HepG2 (cell line): ENCODE results near the gene AEBP1. TPM values are rescaled to one million over a fixed set of nuclear protein-coding genes. Genes with fewer than 3 reads are reported as not detected.

ENCODE experiments used
- ATAC-seq: fragments of 200-7000 bp; cut with Tn5 transposase; 3 replicates; pipeline ENCODE4 v1.9.1; 2020; ENCODE audit warnings: mild to moderate bottlenecking, moderate library complexity
- BruUV-seq: library from RNA; stranded (reverse); fragments of 400-500 nt; replicated peaks from 2 replicates; lab custom pipeline; 2021; lab: Mats Ljungman, UMichigan
- CTCF ChIA-PET: fragments of 300-600 bp; formaldehyde crosslinking; extraction: SDS; loops from one replicate; lab custom pipeline; 2021; ENCODE audit warnings: low total read pairs, inconsistent platforms, low intra/inter-chr PET ratio; lab: Yijun Ruan, JAX
- POLR2A ChIA-PET: fragments of 350-600 bp; sonication (Branson Sonifier 250); formaldehyde crosslinking; loops from one replicate; lab custom pipeline; 2020; ENCODE audit warnings: antibody characterized with exemption, inconsistent platforms; lab: Yijun Ruan, JAX
- DNase-seq: peaks from one replicate; pipeline ENCODE4 v3.0.0-alpha.2; 2015; ENCODE audit warnings: low spot score
- FAIRE-seq: peaks from 3 replicates; lab custom pipeline; 2011; peaks lifted over from hg19 to GRCh38; lab: Jason Lieb, UNC
- H2AFZ ChIP-seq: one replicate; pipeline ENCODE4 v1.6.1; 2011; ENCODE audit warnings: low read length, inconsistent platforms
- H3K27ac ChIP-seq: fragments of 300-600 bp; 3 replicates; pipeline ENCODE4 v1.8.0; 2011; ENCODE audit warnings: mixed run types, mild to moderate bottlenecking, mixed read lengths, low read length, inconsistent platforms; ENCODE audit not compliant: insufficient read depth; ENCODE audit errors: extremely low read length
- H3K27me3 ChIP-seq, 2 experiments: fragments of 200-600 bp in 1 of 2; 2 replicates in 1 of 2; 3 replicates in 1 of 2; pipeline versions ENCODE4 v1.6.0 to v1.8.0; 2011; ENCODE audit warnings: low read length in 2 of 2, mild to moderate bottlenecking in 2 of 2, moderate library complexity in 2 of 2, inconsistent platforms in 1 of 2; ENCODE audit not compliant: insufficient read depth in 2 of 2, control insufficient read depth in 1 of 2
- H3K36me3 ChIP-seq, 2 experiments: fragments of 200-600 bp in 1 of 2; replicated peaks in 1 of 2; 2 replicates in 1 of 2; 3 replicates in 1 of 2; pipeline versions ENCODE4 v1.5.1 to v1.8.0; 2011; ENCODE audit warnings: low read length in 2 of 2, inconsistent platforms in 1 of 2; ENCODE audit not compliant: insufficient read depth in 2 of 2, control insufficient read depth in 1 of 2
- H3K4me1 ChIP-seq: 2 replicates; pipeline ENCODE4 v1.5.1; 2012; ENCODE audit warnings: low read length, inconsistent platforms; ENCODE audit not compliant: insufficient read depth
- H3K4me2 ChIP-seq: 2 replicates; pipeline ENCODE4 v1.6.0; 2011; ENCODE audit warnings: low read depth, low read length, inconsistent platforms
- H3K4me3 ChIP-seq, 3 experiments: fragments of 200-600 bp in 1 of 3; sonication (generic), shearing (Covaris generic) in 1 of 3; replicated peaks in 1 of 3; 2 replicates each; pipeline ENCODE4 v1.5.1; 2011 to 2016; ENCODE audit warnings: low read length in 3 of 3, inconsistent platforms in 2 of 3, low read depth in 2 of 3, mild to moderate bottlenecking in 2 of 3, control low read depth in 1 of 3, mixed read lengths in 1 of 3; ENCODE audit not compliant: insufficient read depth in 1 of 3
- H3K79me2 ChIP-seq: one replicate; pipeline ENCODE4 v1.6.1; 2011; ENCODE audit warnings: low read length, inconsistent platforms; ENCODE audit not compliant: insufficient read depth
- H3K9ac ChIP-seq: 2 replicates; pipeline ENCODE4 v1.6.0; 2011; ENCODE audit warnings: mild to moderate bottlenecking, low read depth, low read length, inconsistent platforms; ENCODE audit not compliant: insufficient read depth
- H3K9me3 ChIP-seq: 2 replicates; pipeline ENCODE4 v1.5.1; 2012; ENCODE audit warnings: mild to moderate bottlenecking, low read length
- H4K20me1 ChIP-seq: 2 replicates; pipeline ENCODE4 v1.6.0; 2011; ENCODE audit warnings: inconsistent platforms, mild to moderate bottlenecking, low read length, moderate library complexity; ENCODE audit not compliant: insufficient read depth
- BCL6 ChIP-seq: IDR thresholded peaks from 2 replicates; pipeline ENCODE4 v1.6.1; 2016; ENCODE audit warnings: missing genetic modification reagents, missing compliant biosample characterization
- CCDC6 ChIP-seq: sonication (generic); formaldehyde crosslinking; IDR thresholded peaks from 2 replicates; pipeline ENCODE4 v1.8.1; 2022; ENCODE audit warnings: mild to moderate bottlenecking, missing genetic modification reagents, moderate library complexity
- ETV5 ChIP-seq: IDR thresholded peaks from 2 replicates; pipeline ENCODE4 v1.6.1; 2018; ENCODE audit warnings: missing biosample characterization, missing genetic modification reagents, inconsistent platforms, borderline replicate concordance
- KDM2A ChIP-seq: sonication (generic); formaldehyde crosslinking; IDR thresholded peaks from 2 replicates; pipeline ENCODE4 v1.4.0; 2020; ENCODE audit warnings: low read depth, missing genetic modification reagents, borderline replicate concordance
- KDM3A ChIP-seq: IDR thresholded peaks from 2 replicates; pipeline ENCODE4 v1.6.1; 2018; ENCODE audit warnings: low read depth, missing compliant biosample characterization
- MAFK ChIP-seq, 2 experiments: IDR thresholded peaks in 1 of 2; conservative IDR thresholded peaks in 1 of 2; 2 replicates each; pipeline ENCODE4 v1.6.1; 2011; ENCODE audit warnings: improper control_type of control experiment in 2 of 2, low read length in 2 of 2
- ZNF572 ChIP-seq: sonication (generic); formaldehyde crosslinking; IDR thresholded peaks from 2 replicates; pipeline ENCODE4 v1.5.1; 2020; ENCODE audit warnings: mild to moderate bottlenecking, missing genetic modification reagents
- WGBS: methylation state at CpG from one replicate; pipeline ENCODE4 v1.1.6; 2017; ENCODE audit warnings: low lambda C conversion rate; 5-methylcytosine and 5-hydroxymethylcytosine counted together
- in situ Hi-C: cut with HindIII; loops from 2 replicates; pipeline ENCODE4 v1.10.0; 2017; ENCODE audit warnings: low pct_unique_long_range_greater_than_20kb; ENCODE audit not compliant: extremely low pct_ligation_motif_present
- intact Hi-C: fragments of 100-400 bp; cut with micrococcal nuclease; formaldehyde crosslinking; loops from one replicate; pipeline ENCODE4 v1.10.0; 2022; ENCODE audit not compliant: unreplicated experiment
- polyA plus RNA-seq, 8 experiments: library from polyadenylated mRNA; depleted of rRNA in 3 of 8; stranded (reverse) in 7 of 8; unstranded in 1 of 8; fragments of >200 nt; fragmentation: Illumina TruSeq in 4 of 8; extraction: Trizol in 4 of 8; gene quantifications; 2 replicates each; pipeline versions ENCODE4 v1.2.1 to v1.2.3, GENCODE V29; 2011 to 2016; ENCODE audit warnings: low read depth in 4 of 8, missing spikeins in 1 of 8, mixed read lengths in 1 of 8; ENCODE audit not compliant: insufficient read depth in 1 of 8
- total RNA-seq, 5 experiments: library from RNA; depleted of rRNA; stranded (reverse); fragments of >200 nt; fragmentation: Illumina TruSeq; extraction: Trizol; gene quantifications; 2 replicates each; pipeline ENCODE4 v1.2.3, GENCODE V29; 2016; ENCODE audit warnings: low read depth in 1 of 5
- TF ChIP-seq, protein P1 (sequence below): sonication (generic); formaldehyde crosslinking; IDR thresholded peaks from 2 replicates; pipeline ENCODE4 v1.5.1; 2020; ENCODE audit warnings: mild to moderate bottlenecking, missing genetic modification reagents, borderline replicate concordance
- TF ChIP-seq, protein P2 (sequence below): IDR thresholded peaks from 2 replicates; pipeline ENCODE4 v1.6.1; 2016
- TF ChIP-seq, protein P3 (sequence below): sonication (generic); formaldehyde crosslinking; IDR thresholded peaks from one replicate; pipeline ENCODE4 v1.5.1; 2020; ENCODE audit warnings: mild to moderate bottlenecking, missing genetic modification reagents; ENCODE audit errors: not compliant biosample characterization

The AEBP1 gene
- total and polyA plus RNA-seq, 2 of the 13 experiments (the other 11 are each of a cell fraction or from before 2014, with no cell fraction given) = 0.22 to 0.55 TPM

DNA sequence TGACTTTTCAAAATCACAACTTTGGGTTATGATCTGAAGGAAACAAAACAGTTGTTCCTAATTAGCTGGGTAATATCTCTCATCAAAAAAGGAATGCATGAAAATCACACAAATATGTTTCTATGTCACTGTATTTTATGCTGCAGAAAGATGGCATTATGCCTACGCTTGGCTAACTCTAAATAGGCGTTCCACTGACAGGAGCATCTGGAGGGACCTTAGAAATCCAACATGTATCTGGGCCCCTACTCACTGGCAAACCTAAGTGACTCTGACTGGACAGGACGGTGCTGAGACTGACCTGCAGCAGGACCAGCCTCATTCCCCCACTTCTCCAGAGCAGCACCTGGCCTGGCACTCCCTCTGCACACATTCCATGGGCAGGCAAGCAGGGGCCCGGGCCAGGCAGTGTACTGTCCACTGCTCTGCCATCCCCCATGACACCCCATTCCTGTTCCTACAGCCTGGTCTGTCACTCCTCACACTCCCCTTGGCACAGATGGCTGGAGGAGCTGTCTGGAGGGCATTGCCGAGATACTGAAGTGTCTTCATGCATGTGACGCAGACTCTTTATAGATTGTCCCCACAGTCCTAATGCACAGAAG lies 39.6 kb downstream of the AEBP1 start (continued):
- TF ChIP-seq KDM2A (CRISPR knock-in tag) (no peak), KDM3A (CRISPR knock-in tag) (no peak)
- TF ChIP-seq, all 625 proteins: peak for 0

DNA sequence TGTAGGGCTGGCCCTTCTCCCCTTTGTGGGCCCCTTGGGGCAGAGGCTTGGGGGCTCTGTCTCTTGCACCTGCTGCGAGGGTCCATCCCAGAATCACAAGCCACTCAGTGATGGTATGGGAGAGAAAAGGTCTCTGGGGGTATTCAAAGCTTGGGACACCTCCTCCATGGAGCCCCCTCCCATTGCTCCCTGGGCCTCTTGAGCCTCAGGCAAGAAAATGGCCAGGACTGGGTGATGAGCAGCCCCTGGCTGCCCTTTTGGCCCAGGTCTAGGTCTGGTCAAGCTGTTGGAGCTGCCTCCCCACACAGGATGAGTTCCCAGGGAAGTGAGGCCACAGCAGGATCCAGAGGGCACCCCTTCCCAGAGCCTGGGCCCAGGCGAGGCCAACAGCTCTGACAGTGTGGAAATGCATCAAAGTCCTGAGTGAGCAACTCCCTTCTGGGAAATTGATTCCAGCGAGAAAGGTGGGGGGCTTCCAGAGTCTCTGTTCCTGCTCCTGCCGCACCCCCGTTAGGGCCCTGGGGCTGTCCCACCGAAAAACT lies 40.4 kb downstream of the AEBP1 start:
- DNase-seq (no peak), FAIRE-seq (no peak), ATAC-seq (no peak)
- ChIA-PET CTCF (no interaction called here), POLR2A (no interaction called here)
- intact Hi-C loops = no loop called here
- no peak overlapping the region for H3K27ac ChIP-seq
- no peak overlapping the region for H3K9ac ChIP-seq
- H3K79me2 ChIP-seq = no peaks in the 10 kb centered on the region
- in situ Hi-C loops = no loop called here
- BruUV-seq = no TSS peak
- H4K20me1 ChIP-seq = no peaks in the 10 kb centered on the region
- no peaks in the 10 kb centered on the region for H3K36me3 ChIP-seq
- no peak overlapping the region for H3K4me3 ChIP-seq
- no CpG with 5 or more reads among the region's 6 CpGs for WGBS
- H2AFZ ChIP-seq = no peak overlapping the region
- H3K9me3 ChIP-seq = no peaks in the 10 kb centered on the region
- H3K4me2 ChIP-seq = no peak overlapping the region
- H3K27me3 ChIP-seq = peaks cover 0 to 19% of the 10 kb centered on the region in 2 experiments; a peak in 2 of 5 replicates
- no peaks in the 10 kb centered on the region for H3K4me1 ChIP-seq
- TF ChIP-seq, protein P1, sequence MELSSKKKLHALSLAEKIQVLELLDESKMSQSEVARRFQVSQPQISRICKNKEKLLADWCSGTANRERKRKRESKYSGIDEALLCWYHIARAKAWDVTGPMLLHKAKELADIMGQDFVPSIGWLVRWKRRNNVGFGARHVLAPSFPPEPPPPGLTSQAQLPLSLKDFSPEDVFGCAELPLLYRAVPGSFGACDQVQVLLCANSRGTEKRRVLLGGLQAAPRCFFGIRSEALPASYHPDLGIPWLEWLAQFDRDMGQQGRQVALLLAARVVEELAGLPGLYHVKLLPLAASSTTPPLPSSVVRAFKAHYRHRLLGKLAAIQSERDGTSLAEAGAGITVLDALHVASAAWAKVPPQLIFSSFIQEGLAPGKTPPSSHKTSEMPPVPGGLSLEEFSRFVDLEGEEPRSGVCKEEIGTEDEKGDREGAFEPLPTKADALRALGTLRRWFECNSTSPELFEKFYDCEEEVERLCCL (CRISPR knock-in tag) = no peak
- TF ChIP-seq CCDC6 (CRISPR knock-in tag) = no peak
- TF ChIP-seq, protein P2, sequence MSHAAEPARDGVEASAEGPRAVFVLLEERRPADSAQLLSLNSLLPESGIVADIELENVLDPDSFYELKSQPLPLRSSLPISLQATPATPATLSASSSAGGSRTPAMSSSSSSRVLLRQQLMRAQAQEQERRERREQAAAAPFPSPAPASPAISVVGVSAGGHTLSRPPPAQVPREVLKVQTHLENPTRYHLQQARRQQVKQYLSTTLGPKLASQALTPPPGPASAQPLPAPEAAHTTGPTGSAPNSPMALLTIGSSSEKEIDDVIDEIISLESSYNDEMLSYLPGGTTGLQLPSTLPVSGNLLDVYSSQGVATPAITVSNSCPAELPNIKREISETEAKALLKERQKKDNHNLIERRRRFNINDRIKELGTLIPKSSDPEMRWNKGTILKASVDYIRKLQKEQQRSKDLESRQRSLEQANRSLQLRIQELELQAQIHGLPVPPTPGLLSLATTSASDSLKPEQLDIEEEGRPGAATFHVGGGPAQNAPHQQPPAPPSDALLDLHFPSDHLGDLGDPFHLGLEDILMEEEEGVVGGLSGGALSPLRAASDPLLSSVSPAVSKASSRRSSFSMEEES (CRISPR knock-in tag) = no peak
- TF ChIP-seq ZNF572 (CRISPR knock-in tag) = no peak
- no peak for TF ChIP-seq ETV5
- TF ChIP-seq, protein P3, sequence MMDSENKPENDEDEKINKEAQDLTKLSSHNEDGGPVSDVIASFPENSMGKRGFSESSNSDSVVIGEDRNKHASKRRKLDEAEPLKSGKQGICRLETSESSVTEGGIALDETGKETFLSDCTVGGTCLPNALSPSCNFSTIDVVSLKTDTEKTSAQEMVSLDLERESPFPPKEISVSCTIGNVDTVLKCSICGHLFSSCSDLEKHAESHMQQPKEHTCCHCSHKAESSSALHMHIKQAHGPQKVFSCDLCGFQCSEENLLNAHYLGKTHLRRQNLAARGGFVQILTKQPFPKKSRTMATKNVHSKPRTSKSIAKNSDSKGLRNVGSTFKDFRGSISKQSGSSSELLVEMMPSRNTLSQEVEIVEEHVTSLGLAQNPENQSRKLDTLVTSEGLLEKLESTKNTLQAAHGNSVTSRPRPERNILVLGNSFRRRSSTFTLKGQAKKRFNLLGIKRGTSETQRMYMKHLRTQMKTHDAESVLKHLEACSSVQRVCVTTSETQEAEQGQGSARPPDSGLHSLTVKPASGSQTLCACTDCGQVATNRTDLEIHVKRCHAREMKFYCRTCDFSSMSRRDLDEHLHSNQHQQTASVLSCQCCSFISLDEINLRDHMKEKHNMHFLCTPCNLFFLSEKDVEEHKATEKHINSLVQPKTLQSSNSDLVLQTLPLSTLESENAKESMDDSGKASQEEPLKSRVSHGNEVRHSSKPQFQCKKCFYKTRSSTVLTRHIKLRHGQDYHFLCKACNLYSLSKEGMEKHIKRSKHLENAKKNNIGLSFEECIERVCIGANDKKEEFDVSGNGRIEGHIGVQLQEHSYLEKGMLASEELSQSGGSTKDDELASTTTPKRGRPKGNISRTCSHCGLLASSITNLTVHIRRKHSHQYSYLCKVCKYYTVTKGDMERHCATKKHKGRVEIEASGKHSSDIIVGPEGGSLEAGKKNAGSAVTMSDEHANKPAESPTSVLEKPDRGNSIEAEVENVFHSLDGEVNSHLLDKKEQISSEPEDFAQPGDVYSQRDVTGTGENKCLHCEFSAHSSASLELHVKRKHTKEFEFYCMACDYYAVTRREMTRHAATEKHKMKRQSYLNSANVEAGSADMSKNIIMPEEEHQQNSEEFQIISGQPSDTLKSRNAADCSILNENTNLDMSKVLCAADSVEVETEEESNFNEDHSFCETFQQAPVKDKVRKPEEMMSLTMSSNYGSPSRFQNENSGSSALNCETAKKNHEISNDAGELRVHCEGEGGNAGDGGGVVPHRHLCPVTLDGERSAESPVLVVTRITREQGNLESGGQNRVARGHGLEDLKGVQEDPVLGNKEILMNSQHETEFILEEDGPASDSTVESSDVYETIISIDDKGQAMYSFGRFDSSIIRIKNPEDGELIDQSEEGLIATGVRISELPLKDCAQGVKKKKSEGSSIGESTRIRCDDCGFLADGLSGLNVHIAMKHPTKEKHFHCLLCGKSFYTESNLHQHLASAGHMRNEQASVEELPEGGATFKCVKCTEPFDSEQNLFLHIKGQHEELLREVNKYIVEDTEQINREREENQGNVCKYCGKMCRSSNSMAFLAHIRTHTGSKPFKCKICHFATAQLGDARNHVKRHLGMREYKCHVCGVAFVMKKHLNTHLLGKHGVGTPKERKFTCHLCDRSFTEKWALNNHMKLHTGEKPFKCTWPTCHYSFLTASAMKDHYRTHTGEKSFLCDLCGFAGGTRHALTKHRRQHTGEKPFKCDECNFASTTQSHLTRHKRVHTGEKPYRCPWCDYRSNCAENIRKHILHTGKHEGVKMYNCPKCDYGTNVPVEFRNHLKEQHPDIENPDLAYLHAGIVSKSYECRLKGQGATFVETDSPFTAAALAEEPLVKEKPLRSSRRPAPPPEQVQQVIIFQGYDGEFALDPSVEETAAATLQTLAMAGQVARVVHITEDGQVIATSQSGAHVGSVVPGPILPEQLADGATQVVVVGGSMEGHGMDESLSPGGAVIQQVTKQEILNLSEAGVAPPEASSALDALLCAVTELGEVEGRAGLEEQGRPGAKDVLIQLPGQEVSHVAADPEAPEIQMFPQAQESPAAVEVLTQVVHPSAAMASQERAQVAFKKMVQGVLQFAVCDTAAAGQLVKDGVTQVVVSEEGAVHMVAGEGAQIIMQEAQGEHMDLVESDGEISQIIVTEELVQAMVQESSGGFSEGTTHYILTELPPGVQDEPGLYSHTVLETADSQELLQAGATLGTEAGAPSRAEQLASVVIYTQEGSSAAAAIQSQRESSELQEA (CRISPR knock-in tag) = no peak
- TF ChIP-seq MAFK (conservative IDR thresholded peaks at IDR 0.05 in 1 of 2, IDR thresholded peaks at IDR 0.05 in 1 of 2; ENCODE audit: low read length in 2 of 2) = no peak
- TF ChIP-seq BCL6 (CRISPR knock-in tag) = no peak
